Gastrocnemius medialis (tissue), 4 donors: Measurements from ENCODE around the gene LRRC63. TPM values are rescaled to one million over a fixed set of nuclear protein-coding genes. Genes with fewer than 3 reads are reported as not detected.
A peak's percentile ranks its signal among the peaks of the same experiment; 100 is the strongest.

Experiments used
- ATAC-seq, 2 donors: fragments of 150-250 bp; one replicate each; pipeline ENCODE4 v1.9.1; 2016
- DNase-seq, 2 donors: peaks; one replicate each; pipeline ENCODE4 v3.0.0-alpha.2; 2019
- H3K27ac ChIP-seq, 4 donors: fragments of 200-600 bp; sonication (generic); 1 replicate in 1 of 4; 2 replicates in 3 of 4; pipeline ENCODE4 v1.5.1; 2016 to 2018; ENCODE audit warnings: mild to moderate bottlenecking in 2 of 4, moderate library complexity in 1 of 4
- H3K27me3 ChIP-seq, 3 donors: fragments of 200-600 bp; sonication (generic) in 2 of 3; 1 replicate in 1 of 3; 2 replicates in 2 of 3; pipeline versions ENCODE4 v1.5.1 to v1.6.0; 2016 to 2019; ENCODE audit warnings: mild to moderate bottlenecking in 1 of 3, moderate library complexity in 1 of 3
- H3K36me3 ChIP-seq, 2 donors: fragments of 200-600 bp; sonication (generic) in 1 of 2; one replicate each; pipeline ENCODE4 v1.5.1; 2017 to 2018
- H3K4me1 ChIP-seq, 2 donors: fragments of 200-600 bp; sonication (generic) in 1 of 2; one replicate each; pipeline ENCODE4 v1.5.1; 2016 to 2017; ENCODE audit warnings: mild to moderate bottlenecking in 2 of 2
- H3K4me3 ChIP-seq, 4 donors: fragments of 200-600 bp; sonication (generic) in 3 of 4; 1 replicate in 1 of 4; 2 replicates in 3 of 4; pipeline ENCODE4 v1.5.1; 2016 to 2019; ENCODE audit warnings: mild to moderate bottlenecking in 2 of 4
- H3K9me3 ChIP-seq, 3 donors: fragments of 200-600 bp; sonication (generic) in 2 of 3; 1 replicate in 1 of 3; 2 replicates in 2 of 3; pipeline ENCODE4 v1.5.1; 2016 to 2019
- POLR2A ChIP-seq, 2 donors: fragments of 450-650 bp; IDR thresholded peaks; one replicate each; pipeline ENCODE4 v1.6.1; 2017; ENCODE audit warnings: antibody characterized with exemption in 2 of 2, mild to moderate bottlenecking in 2 of 2, moderate library complexity in 2 of 2
- in situ Hi-C, 4 donors: fragments of 200-750 bp; cut with MboI; loops; one replicate each; pipeline versions ENCODE4 v1.15.0 to v1.8.0; 2017; ENCODE audit warnings: low sequenced_read_pairs in 4 of 4
- intact Hi-C: fragments of 100-400 bp; cut with DNase I; formaldehyde crosslinking; loops from one replicate; pipeline ENCODE4 v1.15.1; 2023; ENCODE audit warnings: low total_unique reads
- total RNA-seq, 4 donors: library from RNA; depleted of rRNA; stranded (reverse); fragments of >200 nt; gene quantifications; one replicate each; pipeline versions ENCODE4 v1.1.0 to v1.2.3, GENCODE V29; 2016
- TF ChIP-seq, protein P1 (sequence below), 5 experiments: fragments of 450-650 bp in 3 of 5; fragments of 200-600 bp in 2 of 5; sonication (generic) in 2 of 5; IDR thresholded peaks in 4 of 5; conservative IDR thresholded peaks in 1 of 5; 1 replicate in 4 of 5; 2 replicates in 1 of 5; pipeline ENCODE4 v1.5.1; 2016 to 2019; ENCODE audit warnings: antibody characterized with exemption in 5 of 5, mild to moderate bottlenecking in 3 of 5, moderate library complexity in 3 of 5

The LRRC63 gene
- total RNA-seq, 4 donors from 2014 or later = not detected

DNA sequence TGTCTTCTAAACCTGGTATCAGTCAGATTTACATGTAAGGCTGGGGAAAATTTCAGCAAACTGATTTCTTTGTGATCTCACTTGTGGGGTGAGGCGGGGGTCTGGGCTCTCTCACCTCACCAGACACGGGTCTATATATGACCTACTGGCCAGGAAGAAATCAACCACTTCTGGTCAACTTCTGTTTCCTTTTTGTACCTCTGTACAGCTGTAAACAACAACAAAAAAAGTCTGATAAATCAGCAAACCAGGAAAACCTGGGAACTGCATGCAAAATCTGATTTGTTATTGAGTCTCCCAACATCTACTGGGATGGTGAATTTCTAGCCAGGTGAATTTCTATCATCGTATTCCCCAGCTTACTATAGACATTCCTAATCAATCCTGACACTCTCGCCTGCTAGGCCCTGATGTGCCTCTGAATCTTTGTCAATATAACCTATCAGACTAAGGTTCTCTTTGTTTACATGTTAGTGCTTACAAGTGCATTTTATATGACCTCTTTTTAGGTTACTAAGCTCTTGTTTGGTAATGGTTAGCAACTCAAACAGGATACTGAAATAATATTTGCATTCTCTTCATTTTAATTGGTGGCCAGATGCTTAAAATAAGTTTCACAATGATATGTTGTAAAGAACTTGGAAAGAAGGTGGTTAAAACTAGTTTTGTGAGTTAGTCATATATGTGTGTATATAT lies 77.7 kb downstream of the LRRC63 start:
- no peaks in the 10 kb centered on the region for H3K36me3 ChIP-seq
- H3K4me3 ChIP-seq = no peak overlapping the region
- no peaks in the 10 kb centered on the region for H3K9me3 ChIP-seq
- DNase-seq = no peak
- in situ Hi-C loops (no loop called here), intact Hi-C loops (no loop called here)
- no peak for ATAC-seq
- H3K4me1 ChIP-seq = no peaks in the 10 kb centered on the region
- no peak overlapping the region for H3K27ac ChIP-seq
- TF ChIP-seq, protein P1, sequence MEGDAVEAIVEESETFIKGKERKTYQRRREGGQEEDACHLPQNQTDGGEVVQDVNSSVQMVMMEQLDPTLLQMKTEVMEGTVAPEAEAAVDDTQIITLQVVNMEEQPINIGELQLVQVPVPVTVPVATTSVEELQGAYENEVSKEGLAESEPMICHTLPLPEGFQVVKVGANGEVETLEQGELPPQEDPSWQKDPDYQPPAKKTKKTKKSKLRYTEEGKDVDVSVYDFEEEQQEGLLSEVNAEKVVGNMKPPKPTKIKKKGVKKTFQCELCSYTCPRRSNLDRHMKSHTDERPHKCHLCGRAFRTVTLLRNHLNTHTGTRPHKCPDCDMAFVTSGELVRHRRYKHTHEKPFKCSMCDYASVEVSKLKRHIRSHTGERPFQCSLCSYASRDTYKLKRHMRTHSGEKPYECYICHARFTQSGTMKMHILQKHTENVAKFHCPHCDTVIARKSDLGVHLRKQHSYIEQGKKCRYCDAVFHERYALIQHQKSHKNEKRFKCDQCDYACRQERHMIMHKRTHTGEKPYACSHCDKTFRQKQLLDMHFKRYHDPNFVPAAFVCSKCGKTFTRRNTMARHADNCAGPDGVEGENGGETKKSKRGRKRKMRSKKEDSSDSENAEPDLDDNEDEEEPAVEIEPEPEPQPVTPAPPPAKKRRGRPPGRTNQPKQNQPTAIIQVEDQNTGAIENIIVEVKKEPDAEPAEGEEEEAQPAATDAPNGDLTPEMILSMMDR (IDR thresholded peaks at IDR 0.05 in 4 of 5, conservative IDR thresholded peaks at IDR 0.05 in 1 of 5) = no peak
- no peak for TF ChIP-seq POLR2A (IDR thresholded peaks at IDR 0.05)
- H3K27me3 ChIP-seq = no peaks in the 10 kb centered on the region

DNA sequence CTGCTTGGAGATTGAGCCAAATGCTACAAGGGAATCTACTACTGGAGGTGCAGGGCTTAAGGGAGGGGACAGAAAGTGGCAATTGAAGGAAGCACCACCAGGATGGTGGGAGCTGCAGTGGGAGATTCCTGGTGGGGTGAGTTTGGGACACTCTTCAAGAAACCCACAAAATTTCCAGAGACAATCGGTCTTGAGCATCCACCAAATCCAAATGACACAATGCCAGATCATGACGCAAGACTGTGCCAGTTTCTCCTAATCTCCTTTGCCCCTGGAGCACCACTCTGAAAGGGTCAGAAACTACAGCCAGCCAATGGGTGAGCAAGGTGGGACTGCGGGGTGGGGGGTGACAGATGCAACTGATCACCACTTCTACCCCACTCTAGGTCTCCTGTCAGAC lies 78.7 kb downstream of the LRRC63 start:
- DNase-seq = no peak
- Histone ChIP-seq H3K36me3 (no peaks in the 10 kb centered on the region), H3K4me1 (no peaks in the 10 kb centered on the region), H3K9me3 (no peaks in the 10 kb centered on the region), H3K27ac (no peak overlapping the region), H3K4me3 (no peak overlapping the region), H3K27me3 (no peaks in the 10 kb centered on the region)
- in situ Hi-C loops = no loop called here
- TF ChIP-seq POLR2A (IDR thresholded peaks at IDR 0.05) = no peak
- TF ChIP-seq, protein P1 (IDR thresholded peaks at IDR 0.05 in 4 of 5, conservative IDR thresholded peaks at IDR 0.05 in 1 of 5) = no peak
- intact Hi-C loops = no loop called here
- ATAC-seq = no peak

DNA sequence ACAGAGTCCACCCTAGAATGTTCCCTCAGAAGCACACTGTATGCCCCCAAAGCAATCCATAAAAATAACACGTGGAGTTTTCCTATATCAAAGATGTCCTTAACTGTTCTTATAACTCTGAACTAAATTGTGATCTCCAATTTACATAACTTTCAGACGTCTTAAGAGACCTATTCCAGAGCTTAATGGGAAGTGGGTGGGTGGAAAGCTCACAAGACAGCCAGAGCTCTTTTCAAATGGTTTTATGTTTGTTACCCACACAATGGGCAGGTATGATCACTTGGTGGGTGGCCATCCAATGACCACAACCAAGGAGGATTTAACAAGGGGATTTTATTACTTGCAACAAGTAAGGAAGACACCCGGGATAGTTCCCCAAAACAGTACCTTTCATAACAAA lies 81.7 kb downstream of the LRRC63 start:
- no peaks in the 10 kb centered on the region for H3K4me1 ChIP-seq
- TF ChIP-seq, protein P1 (IDR thresholded peaks at IDR 0.05 in 4 of 5, conservative IDR thresholded peaks at IDR 0.05 in 1 of 5) = no peak
- TF ChIP-seq POLR2A (IDR thresholded peaks at IDR 0.05) = no peak
- in situ Hi-C loops = no loop called here
- intact Hi-C loops = no loop called here
- no peaks in the 10 kb centered on the region for H3K36me3 ChIP-seq
- H3K27ac ChIP-seq = no peak overlapping the region
- no peaks in the 10 kb centered on the region for H3K27me3 ChIP-seq
- no peak for ATAC-seq
- H3K9me3 ChIP-seq = no peaks in the 10 kb centered on the region
- H3K4me3 ChIP-seq = no peak overlapping the region
- no peak for DNase-seq

DNA sequence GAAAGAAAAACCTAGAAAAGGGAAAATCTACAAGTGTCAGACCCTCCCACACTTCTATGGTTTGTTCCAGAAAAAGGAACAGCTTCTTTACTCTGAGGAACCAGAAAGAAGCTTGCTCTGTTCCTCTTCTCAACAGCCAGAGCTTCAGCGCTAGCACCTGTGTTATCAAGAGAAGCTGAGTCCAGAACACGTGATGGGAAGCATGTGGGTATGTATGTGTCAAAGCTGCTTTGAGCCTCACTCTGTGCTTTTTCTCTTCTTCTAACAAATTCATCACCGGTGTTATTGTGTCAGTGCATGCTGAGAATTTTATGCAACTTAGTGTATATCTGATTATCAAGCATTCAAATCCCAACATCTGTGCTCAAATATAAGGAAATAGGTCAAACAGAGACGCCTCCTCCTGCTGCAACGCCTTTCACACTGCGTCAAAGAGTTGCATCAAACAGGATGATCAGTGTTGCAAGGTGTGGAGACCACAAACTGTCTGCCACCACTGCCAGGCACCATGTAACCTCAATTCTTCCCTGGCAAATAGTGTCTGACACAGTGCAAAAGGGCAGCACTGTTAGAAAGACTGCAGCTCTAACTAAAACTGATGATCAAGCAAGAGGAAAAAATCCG lies 83.9 kb downstream of the LRRC63 start:
- H3K36me3 ChIP-seq = no peaks in the 10 kb centered on the region
- no peaks in the 10 kb centered on the region for H3K9me3 ChIP-seq
- DNase-seq (peak in 1 of 2 donors; percentile 24), ATAC-seq (peak; percentile 28 to 61)
- no peak overlapping the region for H3K4me3 ChIP-seq
- intact Hi-C loops (no loop called here), in situ Hi-C loops (no loop called here)
- no peak for TF ChIP-seq POLR2A (IDR thresholded peaks at IDR 0.05)
- TF ChIP-seq, protein P1 (IDR thresholded peaks at IDR 0.05 in 4 of 5, conservative IDR thresholded peaks at IDR 0.05 in 1 of 5) = no peak
- H3K4me1 ChIP-seq = no peaks in the 10 kb centered on the region
- H3K27ac ChIP-seq = no peak overlapping the region
- no peaks in the 10 kb centered on the region for H3K27me3 ChIP-seq
